Hindlimb muscle (tissue), 1 donor: ENCODE measurements around the gene SCYGR3. TPM values are rescaled to one million over a fixed set of nuclear protein-coding genes. Genes with fewer than 3 reads are reported as not detected.
"Not testable (repeated sequence)": the region's sequence is repeated elsewhere in the genome, so short reads cannot be mapped to it uniquely, and the experiment has no call there.

Source experiments
- DNase-seq: peaks from one replicate; pipeline ENCODE4 v3.0.0-alpha.2; 2013
- polyA plus RNA-seq: library from polyadenylated mRNA; unstranded; fragments of 120-200 nt; gene quantifications from one replicate; pipeline ENCODE4 v1.2.1, GENCODE V29; 2013; ENCODE audit not compliant: insufficient read length

The SCYGR3 gene
- polyA plus RNA-seq, 1 donor = not detected

- no peak for DNase-seq
These were observed 1.9 kb downstream of the SCYGR3 start for GRCh38 chr2:227612546-227613271.

DNA sequence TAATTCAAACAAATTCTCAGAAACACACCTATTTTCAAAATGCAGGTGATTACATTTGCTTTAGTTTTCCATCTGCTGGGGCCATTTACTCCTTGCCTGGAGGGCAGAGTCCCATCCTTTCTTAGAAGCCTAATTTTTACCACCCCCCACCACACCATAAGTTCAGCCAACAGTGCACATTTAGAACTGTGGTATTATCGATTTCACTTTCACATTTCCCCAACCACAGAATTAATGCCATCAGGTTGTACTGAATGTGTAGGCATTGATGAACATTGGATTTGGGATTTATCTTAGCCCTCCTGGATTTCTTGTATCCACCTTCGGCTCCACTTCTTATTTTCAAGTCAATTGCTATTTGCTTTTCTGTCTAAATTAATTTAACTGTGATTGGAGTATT is 4.5 kb downstream of the SCYGR3 start:
- DNase-seq = no peak

DNA sequence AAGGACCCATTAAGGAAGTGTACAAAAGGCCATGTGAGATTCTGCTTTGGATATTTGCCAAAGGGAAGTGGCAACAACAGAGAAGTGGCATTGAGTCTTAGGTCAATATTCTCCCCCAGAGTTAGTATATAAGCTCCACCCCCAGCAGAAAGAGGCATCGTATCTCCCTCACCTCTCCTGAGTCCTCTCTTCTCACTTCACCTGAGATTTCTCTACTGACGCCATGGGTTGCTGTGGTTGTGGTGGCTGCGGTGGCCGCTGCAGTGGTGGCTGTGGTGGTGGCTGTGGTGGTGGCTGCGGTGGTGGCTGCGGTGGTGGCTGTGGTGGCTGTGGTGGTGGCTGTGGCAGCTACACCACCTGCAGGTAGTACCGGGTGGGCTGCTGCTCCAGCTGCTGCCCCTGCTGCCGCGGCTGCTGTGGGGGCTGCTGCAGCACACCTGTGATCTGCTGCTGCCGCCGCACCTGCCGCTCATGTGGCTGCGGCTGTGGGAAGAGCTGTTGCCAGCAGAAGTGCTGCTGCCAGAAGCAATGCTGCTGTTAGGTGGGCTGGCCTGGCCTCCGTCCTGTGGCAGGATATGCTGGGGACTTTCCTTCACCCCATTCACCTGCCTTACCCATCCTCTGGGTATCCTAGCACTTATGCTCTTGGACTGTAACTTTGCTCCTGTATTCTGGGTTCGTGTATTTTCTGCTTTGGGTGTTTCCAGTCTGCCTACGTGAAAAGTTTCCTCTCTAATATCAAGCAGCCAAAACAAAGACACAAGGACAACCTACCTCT is 5.9 kb downstream of the SCYGR3 start:
- peak; percentile 18 for DNase-seq

DNA sequence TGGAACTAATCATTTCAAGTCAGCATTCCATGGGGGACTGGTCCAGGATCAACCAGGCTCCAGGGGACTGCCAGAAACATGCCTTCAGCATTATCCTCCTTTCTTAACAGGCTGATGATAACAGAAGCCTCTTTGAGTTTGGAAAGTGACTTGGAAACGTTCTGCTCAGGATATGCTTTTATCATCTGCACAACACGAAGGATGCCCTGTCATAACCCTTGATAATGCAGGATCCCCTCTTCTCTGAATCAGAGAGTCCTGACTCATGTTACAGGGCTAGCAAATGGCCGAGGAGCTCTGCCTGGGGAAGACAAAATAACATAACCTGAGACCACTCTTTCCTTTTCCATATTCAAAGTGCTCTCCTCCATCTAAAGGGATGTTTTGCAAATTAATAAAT is 6.7 kb downstream of the SCYGR3 start:
- no peak for DNase-seq

DNA sequence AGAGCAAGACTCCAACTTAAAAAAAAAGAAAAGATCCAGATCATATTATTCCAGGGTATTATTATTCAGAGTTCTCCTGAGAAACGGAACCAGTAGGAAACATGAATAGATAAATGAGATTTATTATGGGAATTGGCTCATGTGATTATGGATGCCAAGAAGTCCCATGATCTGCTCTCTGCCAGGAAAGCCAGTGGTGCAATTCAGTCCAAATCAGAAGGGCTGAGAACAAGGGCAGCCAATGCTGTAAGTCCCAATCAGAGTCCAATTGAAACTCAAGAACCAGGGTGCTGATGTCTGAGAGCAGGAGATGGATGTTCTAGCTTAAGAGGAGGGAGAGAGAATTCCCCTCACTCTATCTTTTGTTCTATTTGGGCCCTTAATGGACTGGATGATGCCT is 8.2 kb downstream of the SCYGR3 start:
- DNase-seq = no peak

- DNase-seq = no peak
These were observed 12.3 kb downstream of the SCYGR3 start for GRCh38 chr2:227602358-227602757.

DNA sequence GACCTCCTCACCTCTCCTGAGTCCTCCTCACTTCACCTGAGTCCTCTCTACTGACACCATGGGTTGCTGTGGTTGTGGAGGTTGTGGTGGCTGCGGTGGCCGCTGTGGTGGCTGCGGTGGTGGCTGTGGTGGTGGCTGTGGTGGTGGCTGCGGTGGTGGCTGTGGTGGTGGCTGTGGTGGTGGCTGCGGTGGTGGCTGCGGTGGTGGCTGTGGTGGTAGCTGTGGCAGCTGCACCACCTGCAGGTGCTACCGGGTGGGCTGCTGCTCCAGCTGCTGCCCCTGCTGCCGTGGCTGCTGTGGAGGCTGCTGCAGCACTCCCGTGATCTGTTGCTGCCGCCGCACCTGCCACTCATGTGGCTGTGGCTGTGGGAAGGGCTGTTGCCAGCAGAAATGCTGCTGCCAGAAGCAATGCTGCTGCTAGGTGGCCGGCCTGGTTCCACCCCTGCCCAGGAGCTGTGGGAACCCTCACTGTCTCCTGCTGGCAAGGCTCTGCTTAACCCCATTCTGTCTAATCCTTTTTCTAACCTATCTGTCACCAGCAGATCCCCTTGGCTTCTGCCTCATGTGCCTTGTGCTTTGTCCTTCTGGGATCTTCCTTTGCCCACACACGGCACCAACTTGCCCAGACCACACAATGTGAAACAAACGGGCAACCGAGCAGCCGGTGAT is 15.7 kb downstream of the SCYGR3 start, which contains the start of gene SCYGR2:
Gene SCYGR2, plus strand, starts transcription at position 59 of the 669 bp plus-strand sequence. Its CDS starts 0 bp downstream, at position 59.
- not testable (repeated sequence) for DNase-seq

GRCh38 chr2:227597998-227598397 is 16.6 kb downstream of the SCYGR3 start:
- DNase-seq = no peak

DNA sequence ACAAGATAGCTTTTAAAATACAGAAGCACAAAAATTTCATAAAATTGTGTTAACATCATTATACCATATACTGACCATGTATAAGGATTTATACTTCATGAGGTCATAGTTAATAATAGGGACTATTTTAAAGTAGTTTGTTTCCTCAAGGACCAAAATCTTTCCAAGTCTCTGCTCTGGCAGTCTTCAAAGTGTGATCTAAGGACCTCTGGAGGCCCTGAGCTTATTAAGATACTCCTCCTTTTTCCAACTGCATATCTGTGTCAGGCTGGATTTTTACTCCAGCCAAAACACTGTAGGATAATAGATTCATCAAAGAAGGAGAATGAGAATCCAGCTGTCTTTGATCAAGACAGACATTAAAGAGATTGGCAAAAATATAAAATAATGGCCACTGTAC is 17.6 kb downstream of the SCYGR3 start:
- DNase-seq = no peak

- no peak for DNase-seq
These were observed 18.8 kb downstream of the SCYGR3 start for GRCh38 chr2:227595797-227596196.

DNA sequence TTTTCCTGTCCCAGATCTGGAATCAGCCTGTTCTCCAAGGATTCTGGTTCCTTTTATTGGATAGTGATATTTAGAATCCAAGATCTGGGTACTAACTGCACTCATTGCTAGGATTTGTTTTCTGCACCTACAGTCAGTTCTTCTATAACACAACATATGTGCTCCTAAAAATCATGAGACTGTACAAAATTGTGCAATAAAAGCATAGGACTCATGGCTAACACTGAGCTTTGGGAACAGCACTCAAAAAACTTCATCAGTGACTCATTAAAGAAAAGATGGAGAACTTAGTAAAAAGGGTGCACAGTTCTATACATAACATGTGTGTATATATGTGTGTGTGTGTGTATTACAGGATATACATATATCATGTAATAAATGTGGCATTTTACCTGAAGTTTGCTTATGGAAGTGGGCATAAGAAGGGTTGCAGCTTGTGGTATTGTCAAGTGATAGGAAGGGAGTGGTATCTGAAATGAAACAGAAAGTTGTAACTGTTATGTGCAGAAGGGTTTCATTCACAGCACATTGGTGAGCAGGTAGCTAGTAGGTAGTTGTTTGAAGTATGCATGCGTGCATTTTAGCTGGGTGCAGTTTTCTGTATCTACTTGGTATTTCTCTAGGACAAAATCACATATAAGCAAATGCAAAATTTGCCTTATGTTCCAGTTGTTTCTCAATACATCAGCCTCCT is 21.8 kb downstream of the SCYGR3 start:
- DNase-seq = no peak

DNA sequence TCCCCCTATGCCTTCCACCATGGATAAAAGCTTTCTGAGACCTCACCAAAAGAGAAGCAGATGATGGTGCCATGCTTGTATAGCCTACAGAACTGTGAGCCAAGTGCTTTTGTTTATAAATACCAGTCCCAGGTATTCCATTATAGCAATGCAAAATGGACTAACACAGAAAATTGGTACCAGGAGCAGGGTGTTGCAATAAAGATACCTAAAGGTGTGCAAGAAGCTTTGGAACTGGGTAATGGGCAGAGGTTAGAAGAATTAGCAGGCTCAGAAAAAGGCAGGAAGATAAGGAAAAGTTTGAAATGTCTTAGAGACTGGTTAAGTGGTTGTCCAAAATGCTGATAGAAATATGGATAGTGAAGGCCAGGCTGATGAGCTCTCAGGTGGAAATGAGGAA is 32.3 kb downstream of the SCYGR3 start:
- no peak for DNase-seq

- no peak for DNase-seq
These were observed 34.8 kb downstream of the SCYGR3 start for GRCh38 chr2:227579791-227580190.

- DNase-seq = no peak
These were observed 36.0 kb downstream of the SCYGR3 start for GRCh38 chr2:227578642-227579041.

DNA sequence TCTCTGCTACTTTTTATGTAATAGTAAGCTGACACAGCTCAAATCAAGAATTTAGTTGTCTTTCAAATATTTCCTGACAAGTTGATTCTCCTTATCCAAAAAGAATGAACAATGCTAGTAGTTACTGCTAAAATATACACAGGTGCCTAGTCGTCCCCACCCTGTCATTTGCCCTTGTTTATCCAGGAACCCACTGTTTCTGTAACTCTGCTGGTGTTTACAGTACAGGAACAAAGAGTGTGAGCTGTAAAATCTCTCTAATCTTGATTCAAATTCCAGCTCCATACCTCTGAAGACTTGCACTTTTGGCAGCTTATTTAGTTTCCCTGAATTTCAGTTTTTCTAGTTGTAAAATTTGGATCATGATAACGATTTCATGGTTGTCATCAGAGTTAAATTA is 37.1 kb downstream of the SCYGR3 start:
- DNase-seq = no peak

- DNase-seq = no peak
These were observed 37.8 kb downstream of the SCYGR3 start for GRCh38 chr2:227576812-227577211.

- no peak for DNase-seq
These were observed 38.5 kb downstream of the SCYGR3 start for GRCh38 chr2:227576110-227576509.

GRCh38 chr2:227570615-227571014 is 44.0 kb downstream of the SCYGR3 start:
- no peak for DNase-seq

DNA sequence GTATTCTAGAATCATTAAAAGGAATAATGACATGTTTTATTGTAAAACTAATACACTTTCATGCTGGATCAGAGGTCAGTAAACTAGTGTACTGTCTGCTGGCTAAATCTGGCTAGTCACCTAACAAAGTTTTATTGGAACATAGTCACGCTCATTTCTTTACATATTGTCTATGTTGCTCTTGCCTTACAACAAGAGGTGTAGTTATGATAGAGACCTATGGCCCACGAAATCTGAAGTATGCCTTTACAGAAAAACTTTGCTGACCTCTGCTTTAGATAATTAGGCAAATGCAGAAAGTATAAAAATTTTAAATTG is 45.8 kb downstream of the SCYGR3 start:
- no peak for DNase-seq

- DNase-seq = no peak
These were observed 48.6 kb downstream of the SCYGR3 start for GRCh38 chr2:227566012-227566411.

GRCh38 chr2:227565080-227565479 is 49.6 kb downstream of the SCYGR3 start:
- no peak for DNase-seq
